H1 (cell line): Measurements from ENCODE around the gene SP5. TPM values are rescaled to one million over a fixed set of nuclear protein-coding genes. Genes with fewer than 3 reads are reported as not detected.

Experiments
- CTCF ChIA-PET: fragments of 300-600 bp; sonication (Branson Sonifier 250); formaldehyde crosslinking; loops from one replicate; lab custom pipeline; 2021; ENCODE audit not compliant: partially characterized antibody; lab: Charles Lee
- POLR2A ChIA-PET: fragments of 300-600 bp; sonication (Branson Sonifier 250); formaldehyde crosslinking; loops from one replicate; lab custom pipeline; 2021; ENCODE audit warnings: inconsistent platforms; ENCODE audit not compliant: partially characterized antibody; lab: Charles Lee
- DNase-seq, 2 experiments: peaks; one replicate each; pipeline versions ENCODE4 v3.0.0 to v3.0.0-alpha.2; 2010 to 2022; ENCODE audit warnings: low spot score in 2 of 2, low read depth in 1 of 2, mixed read lengths in 1 of 2
- FAIRE-seq: peaks from 2 replicates; lab custom pipeline; 2011; peaks lifted over from hg19 to GRCh38; lab: Jason Lieb, UNC
- H2AFZ ChIP-seq: 2 replicates; pipeline ENCODE4 v1.8.1; 2012; ENCODE audit warnings: low read length, inconsistent platforms
- H2AK5ac ChIP-seq: 2 replicates; pipeline ENCODE4 v1.6.1; 2013; ENCODE audit warnings: low read depth, low read length
- H2BK120ac ChIP-seq: replicated peaks from 2 replicates; pipeline ENCODE3; 2013; ENCODE audit warnings: low read depth, low read length, inconsistent platforms
- H2BK12ac ChIP-seq: 2 replicates; pipeline ENCODE4 v1.6.1; 2013; ENCODE audit warnings: low read depth, low read length
- H2BK15ac ChIP-seq: 2 replicates; pipeline ENCODE4 v1.6.1; 2013; ENCODE audit warnings: low read length
- H2BK20ac ChIP-seq: 2 replicates; pipeline ENCODE4 v1.6.1; 2013; ENCODE audit warnings: low read length
- H2BK5ac ChIP-seq: 2 replicates; pipeline ENCODE4 v1.6.1; 2013; ENCODE audit warnings: low read depth, low read length
- H3K14ac ChIP-seq: 2 replicates; pipeline ENCODE4 v1.6.1; 2013; ENCODE audit warnings: inconsistent platforms; ENCODE audit not compliant: insufficient read length
- H3K18ac ChIP-seq: 2 replicates; pipeline ENCODE4 v1.6.1; 2013; ENCODE audit warnings: low read length; ENCODE audit errors: extremely low read depth
- H3K23ac ChIP-seq: 2 replicates; pipeline ENCODE4 v1.6.1; 2013; ENCODE audit warnings: inconsistent platforms; ENCODE audit not compliant: insufficient read length
- H3K23me2 ChIP-seq: 2 replicates; pipeline ENCODE4 v1.6.1; 2013; ENCODE audit warnings: low read depth, low read length
- H3K27ac ChIP-seq: 2 replicates; pipeline ENCODE4 v1.6.1; 2011; ENCODE audit warnings: low read depth, low read length, inconsistent platforms
- H3K27me3 ChIP-seq, 4 experiments: replicated peaks in 1 of 4; 1 replicate in 1 of 4; 2 replicates in 3 of 4; pipeline versions ENCODE4 v1.6.1 to v1.8.1; 2011 to 2013; ENCODE audit warnings: low read length in 3 of 4, mild to moderate bottlenecking in 3 of 4, inconsistent platforms in 2 of 4, mixed read lengths in 2 of 4, moderate library complexity in 1 of 4; ENCODE audit not compliant: control insufficient read depth in 3 of 4, insufficient read depth in 3 of 4; ENCODE audit errors: extremely low read depth in 1 of 4
- H3K36me3 ChIP-seq, 4 experiments: 2 replicates each; pipeline versions ENCODE4 v1.6.1 to v1.8.1; 2011 to 2013; ENCODE audit warnings: mild to moderate bottlenecking in 4 of 4, low read length in 3 of 4, moderate library complexity in 2 of 4, control low read depth in 1 of 4, inconsistent platforms in 1 of 4; ENCODE audit not compliant: insufficient read depth in 4 of 4, control insufficient read depth in 2 of 4
- H3K4ac ChIP-seq: replicated peaks from 2 replicates; pipeline ENCODE3; 2013; ENCODE audit warnings: low read length, low read depth, mixed read lengths, inconsistent platforms; ENCODE audit not compliant: insufficient read length
- H3K4me1 ChIP-seq, 4 experiments: replicated peaks in 1 of 4; 1 replicate in 1 of 4; 2 replicates in 3 of 4; pipeline versions ENCODE4 v1.6.1 to v1.8.1; 2011 to 2013; ENCODE audit warnings: low read length in 3 of 4, inconsistent platforms in 2 of 4, mixed read lengths in 1 of 4; ENCODE audit not compliant: insufficient read depth in 4 of 4, control insufficient read depth in 3 of 4
- H3K4me2 ChIP-seq, 2 experiments: 2 replicates each; pipeline versions ENCODE4 v1.6.1 to v1.8.1; 2011 to 2013; ENCODE audit warnings: low read depth in 2 of 2, low read length in 2 of 2, control low read depth in 1 of 2, inconsistent platforms in 1 of 2, mild to moderate bottlenecking in 1 of 2; ENCODE audit not compliant: insufficient read depth in 1 of 2
- H3K4me3 ChIP-seq, 4 experiments: fragments of 200-600, 300-600 bp in 1 of 4; sonication (generic), shearing (Covaris generic), sonication (Bioruptor Twin) in 1 of 4; 2 replicates each; pipeline versions ENCODE4 v1.5.1 to v1.8.1; 2011 to 2016; ENCODE audit warnings: low read length in 4 of 4, low read depth in 3 of 4, control low read depth in 2 of 4, inconsistent platforms in 2 of 4, mild to moderate bottlenecking in 2 of 4, mixed read lengths in 1 of 4, moderate library complexity in 1 of 4; ENCODE audit not compliant: insufficient read depth in 2 of 4; ENCODE audit errors: extremely low read depth in 1 of 4
- H3K56ac ChIP-seq: replicated peaks from 2 replicates; pipeline ENCODE3; 2013; ENCODE audit warnings: low read depth, mild to moderate bottlenecking, mixed read lengths, low read length, inconsistent platforms; ENCODE audit not compliant: insufficient read length
- H3K79me1 ChIP-seq: 2 replicates; pipeline ENCODE4 v1.6.1; 2013; ENCODE audit warnings: low read depth, low read length, control low read depth
- H3K79me2 ChIP-seq, 2 experiments: 2 replicates each; pipeline versions ENCODE4 v1.6.1 to v1.8.1; 2012 to 2013; ENCODE audit warnings: low read length in 2 of 2, mild to moderate bottlenecking in 2 of 2, inconsistent platforms in 1 of 2; ENCODE audit not compliant: insufficient read depth in 2 of 2, control insufficient read depth in 1 of 2
- H3K9ac ChIP-seq, 4 experiments: replicated peaks in 1 of 4; 1 replicate in 1 of 4; 2 replicates in 3 of 4; pipeline versions ENCODE4 v1.6.1 to v1.8.1; 2011 to 2013; ENCODE audit warnings: low read depth in 3 of 4, low read length in 3 of 4, control low read depth in 2 of 4, mild to moderate bottlenecking in 2 of 4, moderate library complexity in 2 of 4, inconsistent platforms in 1 of 4; ENCODE audit errors: extremely low read depth in 1 of 4
- H3K9me3 ChIP-seq, 2 experiments: 2 replicates each; pipeline versions ENCODE4 v1.6.1 to v1.8.1; 2012 to 2013; ENCODE audit warnings: mild to moderate bottlenecking in 2 of 2, moderate library complexity in 2 of 2, control low read depth in 1 of 2, inconsistent platforms in 1 of 2, low read depth in 1 of 2, low read length in 1 of 2, mixed read lengths in 1 of 2; ENCODE audit not compliant: insufficient read depth in 2 of 2
- H4K20me1 ChIP-seq, 2 experiments: replicated peaks in 1 of 2; 2 replicates each; pipeline versions ENCODE3 to v1.8.1; 2011 to 2013; ENCODE audit warnings: inconsistent platforms in 2 of 2, low read length in 2 of 2, mild to moderate bottlenecking in 1 of 2; ENCODE audit not compliant: insufficient read depth in 2 of 2, control insufficient read depth in 1 of 2
- H4K5ac ChIP-seq: 2 replicates; pipeline ENCODE4 v1.6.1; 2013; ENCODE audit warnings: low read length, low read depth, mixed read lengths, inconsistent platforms; ENCODE audit not compliant: insufficient read length
- H4K8ac ChIP-seq: 2 replicates; pipeline ENCODE4 v1.8.0; 2013; ENCODE audit warnings: mild to moderate bottlenecking, moderate library complexity, low read length, inconsistent platforms; ENCODE audit not compliant: insufficient read depth; ENCODE audit errors: extremely low read depth
- H4K91ac ChIP-seq: replicated peaks from 2 replicates; pipeline ENCODE3; 2013; ENCODE audit warnings: low read length, mixed read lengths, inconsistent platforms; ENCODE audit not compliant: insufficient read length
- ASH2L ChIP-seq: fragments of 200-600, 300-600 bp; sonication (generic); IDR thresholded peaks from one replicate; pipeline ENCODE4 v1.7.1; 2017; ENCODE audit warnings: low read length
- EGR1 ChIP-seq: IDR thresholded peaks from 2 replicates; pipeline ENCODE4 v1.6.1; 2011; ENCODE audit warnings: low read depth, low read length, borderline replicate concordance
- KDM5A ChIP-seq: fragments of 200-600 bp; IDR thresholded peaks from 2 replicates; pipeline ENCODE4 v1.7.1; 2012; ENCODE audit warnings: mild to moderate bottlenecking, low read length, inconsistent platforms, mixed read lengths
- PHF8 ChIP-seq: fragments of 200-600 bp; sonication (generic); conservative IDR thresholded peaks from 2 replicates; pipeline ENCODE4 v1.7.1; 2012; ENCODE audit warnings: low read depth, mild to moderate bottlenecking, inconsistent platforms, low read length, moderate library complexity
- POLR2AphosphoS5 ChIP-seq: IDR thresholded peaks from 2 replicates; pipeline ENCODE4 v1.6.1; 2011; ENCODE audit warnings: low read depth, low read length
- POU5F1 ChIP-seq: IDR thresholded peaks from 2 replicates; pipeline ENCODE4 v1.6.1; 2011; ENCODE audit warnings: low read depth, mild to moderate bottlenecking, low read length, moderate library complexity
- RAD21 ChIP-seq, 2 experiments: IDR thresholded peaks in 1 of 2; conservative IDR thresholded peaks in 1 of 2; 2 replicates each; pipeline ENCODE4 v1.6.1; 2011; ENCODE audit warnings: low read depth in 2 of 2, low read length in 2 of 2, improper control_type of control experiment in 1 of 2, inconsistent platforms in 1 of 2, mild to moderate bottlenecking in 1 of 2, moderate library complexity in 1 of 2
- TCF12 ChIP-seq: IDR thresholded peaks from 2 replicates; pipeline ENCODE4 v1.6.1; 2011; ENCODE audit warnings: low read depth, mild to moderate bottlenecking, low read length
- WGBS, 2 experiments: shearing (Covaris generic) in 1 of 2; methylation state at CpG; one replicate each; pipeline versions ENCODE4 v1.1.6 to v1.1.7; 2013 to 2015; ENCODE audit warnings: low lambda C conversion rate in 2 of 2, mixed read lengths in 2 of 2, inconsistent platforms in 1 of 2, low coverage in 1 of 2, missing lambda C conversion rate in 1 of 2; ENCODE audit not compliant: insufficient replicate concordance in 2 of 2, insufficient coverage in 1 of 2, insufficient read length in 1 of 2; ENCODE audit errors: extremely low coverage in 1 of 2, missing lambda C conversion rate in 1 of 2; 5-methylcytosine and 5-hydroxymethylcytosine counted together
- polyA plus RNA-seq, 7 experiments: library from polyadenylated mRNA; depleted of rRNA in 3 of 7; stranded (reverse) in 5 of 7; unstranded in 2 of 7; fragments of >200 nt in 5 of 7; fragments of 200-250 nt in 2 of 7; gene quantifications; 1 replicate in 5 of 7; 2 replicates in 1 of 7; 4 replicates in 1 of 7; pipeline versions ENCODE4 v1.2.1 to v1.2.3, GENCODE V29; 2011 to 2013; ENCODE audit warnings: missing spikeins in 2 of 7, mixed read lengths in 2 of 7
- total RNA-seq: library from RNA; stranded (reverse); fragmentation: NEBNext Ultra II Directional; extraction: Animal tissue kit (Norgen Biotek cat#: 25700); gene quantifications from 2 replicates; pipeline ENCODE4 v1.2.1, GENCODE V29; 2021
- TF ChIP-seq, protein P1 (sequence below): IDR thresholded peaks from 2 replicates; pipeline ENCODE4 v1.6.1; 2012; ENCODE audit warnings: low read length, inconsistent platforms
- TF ChIP-seq, protein P2 (sequence below): IDR thresholded peaks from 2 replicates; pipeline ENCODE4 v1.6.1; 2012; ENCODE audit warnings: inconsistent platforms

SP5 gene
- total and polyA plus RNA-seq, 2 of the 8 experiments (the other 6 are each of a cell fraction or from before 2014, with no cell fraction given) = 0.17 TPM; not detected in 1

DNA sequence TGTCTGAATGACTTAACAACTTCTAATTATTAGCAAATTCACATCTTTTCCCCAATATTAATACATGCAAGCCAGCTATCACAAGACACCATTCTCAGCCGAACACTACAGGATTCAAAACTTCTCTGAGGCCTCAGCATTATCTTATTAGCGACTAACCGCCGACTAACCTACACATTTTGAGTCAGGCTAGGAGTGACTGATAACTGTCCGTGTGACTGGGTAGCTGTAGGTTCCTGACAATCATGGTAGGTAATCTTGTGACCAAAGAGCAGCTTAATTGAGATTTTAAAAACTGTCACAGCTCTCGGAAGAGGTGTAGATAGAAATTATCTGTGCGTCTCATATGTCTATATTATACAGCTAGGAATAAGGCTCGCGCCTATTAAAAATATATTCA, 44.1 kb upstream of the SP5 start:
- no peak overlapping the region for H4K5ac ChIP-seq

More for the DNA sequence above, 44.1 kb upstream of the SP5 start:
- no peak overlapping the region for H3K27ac ChIP-seq
- no peak overlapping the region for H2BK5ac ChIP-seq
- no peak overlapping the region for H2AFZ ChIP-seq
- ChIA-PET POLR2A (interaction anchor here (0.7 kb wide), 1 partner anchor 235 kb away, joined by 4 read pairs; no protein-coding TSS in a partner anchor), CTCF (interaction anchor here (0.6 to 1.5 kb wide), 4 partner anchors 15 to 109 kb away, joined by 3 read pairs; no protein-coding TSS in a partner anchor)
- H3K9ac ChIP-seq = no peak overlapping the region
- no peak overlapping the region for H3K14ac ChIP-seq
- H3K79me1 ChIP-seq = no peaks in the 10 kb centered on the region
- no peak overlapping the region for H3K56ac ChIP-seq
- no peak overlapping the region for H3K18ac ChIP-seq
- H4K91ac ChIP-seq = no peak overlapping the region
- H2BK120ac ChIP-seq = no peak overlapping the region
- H3K4ac ChIP-seq = no peak overlapping the region
- H2AK5ac ChIP-seq = no peak overlapping the region
- no peak for FAIRE-seq
- H3K23me2 ChIP-seq = no peaks in the 10 kb centered on the region
- no peak overlapping the region for H3K23ac ChIP-seq
- TF ChIP-seq, protein P1, sequence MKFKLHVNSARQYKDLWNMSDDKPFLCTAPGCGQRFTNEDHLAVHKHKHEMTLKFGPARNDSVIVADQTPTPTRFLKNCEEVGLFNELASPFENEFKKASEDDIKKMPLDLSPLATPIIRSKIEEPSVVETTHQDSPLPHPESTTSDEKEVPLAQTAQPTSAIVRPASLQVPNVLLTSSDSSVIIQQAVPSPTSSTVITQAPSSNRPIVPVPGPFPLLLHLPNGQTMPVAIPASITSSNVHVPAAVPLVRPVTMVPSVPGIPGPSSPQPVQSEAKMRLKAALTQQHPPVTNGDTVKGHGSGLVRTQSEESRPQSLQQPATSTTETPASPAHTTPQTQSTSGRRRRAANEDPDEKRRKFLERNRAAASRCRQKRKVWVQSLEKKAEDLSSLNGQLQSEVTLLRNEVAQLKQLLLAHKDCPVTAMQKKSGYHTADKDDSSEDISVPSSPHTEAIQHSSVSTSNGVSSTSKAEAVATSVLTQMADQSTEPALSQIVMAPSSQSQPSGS = no peak
- TF ChIP-seq KDM5A = no peak
- no peak for TF ChIP-seq POLR2AphosphoS5
- no peak for TF ChIP-seq RAD21 (IDR thresholded peaks at IDR 0.05 in 1 of 2, conservative IDR thresholded peaks at IDR 0.05 in 1 of 2; ENCODE audit: low read depth in 2 of 2, low read length in 2 of 2)
- no peak for TF ChIP-seq ASH2L
- TF ChIP-seq EGR1 = no peak
- no peak for TF ChIP-seq PHF8
- TF ChIP-seq, protein P2, sequence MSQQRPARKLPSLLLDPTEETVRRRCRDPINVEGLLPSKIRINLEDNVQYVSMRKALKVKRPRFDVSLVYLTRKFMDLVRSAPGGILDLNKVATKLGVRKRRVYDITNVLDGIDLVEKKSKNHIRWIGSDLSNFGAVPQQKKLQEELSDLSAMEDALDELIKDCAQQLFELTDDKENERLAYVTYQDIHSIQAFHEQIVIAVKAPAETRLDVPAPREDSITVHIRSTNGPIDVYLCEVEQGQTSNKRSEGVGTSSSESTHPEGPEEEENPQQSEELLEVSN = no peak
- no peak for TF ChIP-seq TCF12
- no peak for TF ChIP-seq POU5F1
- no peaks in the 10 kb centered on the region for H3K27me3 ChIP-seq
- WGBS, 2 experiments = 89% methylated on average over 9 of the region's 9 CpGs; no CpG with 5 or more reads in 1 of the 2 experiments
- H2BK15ac ChIP-seq = no peak overlapping the region
- no peak overlapping the region for H3K4me3 ChIP-seq
- H3K4me2 ChIP-seq = no peak overlapping the region
- no peaks in the 10 kb centered on the region for H3K79me2 ChIP-seq
- H2BK12ac ChIP-seq = no peak overlapping the region
- no peaks in the 10 kb centered on the region for H4K20me1 ChIP-seq
- H3K4me1 ChIP-seq = no peaks in the 10 kb centered on the region
- no peaks in the 10 kb centered on the region for H3K9me3 ChIP-seq
- no peak for DNase-seq
- H3K36me3 ChIP-seq = no peaks in the 10 kb centered on the region
- H2BK20ac ChIP-seq = no peak overlapping the region
- H4K8ac ChIP-seq = no peak overlapping the region
